Measurements from ENCODE around the gene ABCC2.

DNA sequence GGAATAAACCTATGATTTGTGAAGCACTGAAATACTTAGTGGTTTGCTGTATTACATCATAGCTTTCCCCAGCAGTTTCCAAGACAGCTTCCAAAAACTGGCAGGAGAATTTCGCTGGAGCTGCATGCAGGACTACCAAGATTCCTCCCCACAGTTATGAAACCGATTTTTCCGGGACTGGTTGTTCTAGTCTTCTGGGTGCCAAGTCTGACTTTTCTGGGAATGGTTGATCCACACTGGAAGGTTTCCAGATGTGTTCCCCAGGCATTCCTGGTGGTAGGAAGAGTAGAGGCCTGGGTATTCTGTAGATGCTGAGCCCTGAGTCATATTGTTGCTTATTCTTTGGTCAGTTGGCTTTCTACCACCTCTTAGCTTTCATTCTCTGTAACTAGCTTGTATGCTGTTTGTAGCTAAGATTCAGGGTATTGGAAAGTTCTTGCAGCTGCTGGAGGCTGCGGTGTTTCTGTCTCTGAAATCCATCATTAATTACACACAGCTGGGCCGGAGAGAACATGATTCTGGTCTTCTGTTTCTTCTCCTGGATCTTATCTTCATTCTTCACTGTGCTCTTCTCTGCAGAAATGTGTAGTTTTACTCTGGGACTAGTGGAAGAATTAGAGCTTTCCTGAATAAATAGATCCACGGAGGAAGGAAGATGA lies 6.3 kb downstream of the ABCC2 start:
- TF ChIP-seq, protein P1, sequence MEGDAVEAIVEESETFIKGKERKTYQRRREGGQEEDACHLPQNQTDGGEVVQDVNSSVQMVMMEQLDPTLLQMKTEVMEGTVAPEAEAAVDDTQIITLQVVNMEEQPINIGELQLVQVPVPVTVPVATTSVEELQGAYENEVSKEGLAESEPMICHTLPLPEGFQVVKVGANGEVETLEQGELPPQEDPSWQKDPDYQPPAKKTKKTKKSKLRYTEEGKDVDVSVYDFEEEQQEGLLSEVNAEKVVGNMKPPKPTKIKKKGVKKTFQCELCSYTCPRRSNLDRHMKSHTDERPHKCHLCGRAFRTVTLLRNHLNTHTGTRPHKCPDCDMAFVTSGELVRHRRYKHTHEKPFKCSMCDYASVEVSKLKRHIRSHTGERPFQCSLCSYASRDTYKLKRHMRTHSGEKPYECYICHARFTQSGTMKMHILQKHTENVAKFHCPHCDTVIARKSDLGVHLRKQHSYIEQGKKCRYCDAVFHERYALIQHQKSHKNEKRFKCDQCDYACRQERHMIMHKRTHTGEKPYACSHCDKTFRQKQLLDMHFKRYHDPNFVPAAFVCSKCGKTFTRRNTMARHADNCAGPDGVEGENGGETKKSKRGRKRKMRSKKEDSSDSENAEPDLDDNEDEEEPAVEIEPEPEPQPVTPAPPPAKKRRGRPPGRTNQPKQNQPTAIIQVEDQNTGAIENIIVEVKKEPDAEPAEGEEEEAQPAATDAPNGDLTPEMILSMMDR (conservative IDR thresholded peaks at IDR 0.05; ENCODE audit: low read depth, low read length): no peak
- TF ChIP-seq EZH2 (IDR thresholded peaks at IDR 0.05; ENCODE audit: borderline replicate concordance, low read depth, low read length, poor library complexity, severe bottlenecking): no peak

Measured in A673 (cell line).